Activated T-cell treated with anti-CD3 and anti-CD28 coated beads, Interleukin-2, amount 50 U/mL, for 1 hour (primary cell): Measurements from ENCODE around the gene CARD19.

ENCODE experiments used
- DNase-seq: peaks from one replicate; pipeline ENCODE4 v3.0.0-alpha.2; 2020

Gene CARD19, protein sequence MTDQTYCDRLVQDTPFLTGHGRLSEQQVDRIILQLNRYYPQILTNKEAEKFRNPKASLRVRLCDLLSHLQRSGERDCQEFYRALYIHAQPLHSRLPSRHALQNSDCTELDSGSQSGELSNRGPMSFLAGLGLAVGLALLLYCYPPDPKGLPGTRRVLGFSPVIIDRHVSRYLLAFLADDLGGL

DNA sequence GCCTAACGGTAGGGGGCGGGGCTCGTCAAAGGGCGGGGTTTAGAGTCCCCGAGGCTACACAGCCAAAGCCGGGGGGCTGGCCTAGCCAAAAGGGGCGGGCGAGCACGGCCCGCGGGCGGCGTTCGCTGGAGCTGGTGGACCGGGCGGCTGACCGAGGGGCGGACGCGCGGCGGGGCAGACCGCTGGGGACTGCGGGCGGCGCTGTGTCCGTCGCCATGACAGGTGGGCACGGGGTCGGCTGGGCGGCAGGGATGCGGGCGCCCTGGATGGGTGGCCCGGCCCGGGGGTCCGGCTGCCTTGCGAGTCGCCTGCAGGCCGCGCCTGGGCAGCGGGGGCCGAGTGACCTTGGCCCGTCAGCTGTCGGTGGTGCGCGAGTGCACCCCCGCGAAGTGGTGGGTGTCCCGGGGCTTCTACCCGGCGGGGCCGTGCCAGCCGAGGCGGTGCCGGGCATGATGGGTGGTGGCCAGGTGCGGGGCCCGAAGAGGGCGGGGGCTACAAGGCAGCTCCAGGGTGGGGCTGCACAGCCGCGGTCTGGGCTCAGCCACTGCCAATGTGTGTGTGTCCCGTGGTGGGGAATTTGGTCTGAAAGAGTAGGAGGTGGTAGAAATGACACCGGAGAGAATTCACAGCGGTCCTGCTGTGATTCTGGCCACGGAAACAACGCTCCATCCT lies at the start of gene CARD19:
CARD19 (plus strand) TSS at position 87 of the 672 bp plus-strand sequence; CDS start at position 216, 129 bp downstream.
- no peak for DNase-seq

DNA sequence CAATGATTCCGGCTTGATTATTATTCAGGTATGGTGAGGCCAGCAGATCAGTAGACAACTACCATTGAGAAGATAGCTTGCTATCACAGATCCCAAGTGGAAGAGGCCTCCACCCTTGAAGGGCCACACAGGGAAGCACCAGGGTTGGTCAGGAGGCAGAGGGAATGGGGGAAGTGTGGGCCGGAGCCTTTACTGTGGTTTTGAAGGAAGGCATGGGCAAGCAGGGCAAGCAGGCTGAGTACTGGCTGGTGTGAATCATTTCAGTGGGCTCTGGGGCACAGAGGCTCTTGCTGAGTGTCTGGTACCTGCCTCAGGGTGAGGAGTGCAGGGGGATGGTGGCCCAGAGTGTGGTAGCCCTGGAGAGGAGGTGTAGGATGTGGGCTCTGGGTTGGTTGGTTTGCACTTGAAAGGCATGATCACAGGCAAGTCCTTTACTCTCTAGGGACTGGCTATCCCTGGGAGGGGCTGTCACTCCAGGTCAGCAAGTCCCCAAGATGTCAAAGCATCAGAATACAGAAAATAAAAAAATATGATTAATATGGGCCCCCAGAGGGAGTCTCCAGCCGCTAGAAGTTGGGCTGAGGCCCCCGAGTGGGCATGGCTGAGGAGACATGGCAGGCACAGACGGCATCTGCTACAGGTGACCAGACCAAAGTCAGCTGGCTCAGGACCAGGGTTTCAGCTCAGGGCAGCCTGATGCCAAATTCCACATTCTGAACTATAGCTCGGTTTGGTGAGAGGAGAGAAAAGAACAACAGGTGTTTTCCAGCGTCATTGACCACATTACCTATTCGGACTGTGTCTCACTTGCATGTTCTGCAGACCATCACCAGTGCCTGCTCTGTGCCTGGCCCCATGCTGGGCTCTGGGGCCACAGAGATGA lies 47.2 kb upstream of the CARD19 start:
- DNase-seq: no peak

DNA sequence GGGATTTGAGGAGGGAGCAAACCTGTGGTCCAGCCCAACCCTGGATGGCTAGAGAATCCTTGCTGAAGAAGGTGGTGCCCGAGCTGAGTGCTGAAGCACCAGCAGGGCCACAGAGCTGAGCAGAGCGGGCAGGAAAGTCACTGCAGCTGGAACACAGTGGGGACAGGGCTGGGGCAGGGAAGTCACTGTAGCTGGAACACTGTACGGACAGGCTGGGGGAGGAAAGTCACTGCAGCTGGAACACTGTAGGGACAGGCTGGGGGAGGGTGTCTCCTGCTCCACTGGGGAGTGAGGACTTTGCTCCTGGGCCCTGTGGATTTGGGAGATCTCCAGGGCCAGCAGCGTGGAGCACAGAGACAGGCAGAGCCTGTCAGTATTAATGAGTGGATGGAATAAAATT lies 46.5 kb upstream of the CARD19 start:
- DNase-seq: no peak

DNA sequence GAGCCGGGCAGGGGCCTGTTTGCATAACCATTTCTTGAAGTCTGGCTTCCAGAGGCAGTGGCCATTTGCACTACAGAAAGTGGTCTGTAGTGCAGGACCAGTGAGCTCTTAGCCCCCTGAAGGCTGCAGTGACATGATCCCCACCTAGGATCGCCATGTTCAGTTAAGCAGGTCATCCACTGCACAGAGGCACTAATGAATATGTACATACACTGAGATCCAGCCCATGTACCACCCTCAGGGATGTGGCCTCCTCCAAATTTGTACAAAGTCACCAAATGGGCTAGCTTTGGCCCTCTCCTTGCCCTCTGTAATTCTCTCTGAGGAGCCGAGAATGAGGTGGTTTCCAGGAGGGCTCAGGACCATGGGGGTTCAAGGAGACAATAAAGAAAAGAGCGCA lies 45.8 kb upstream of the CARD19 start:
- DNase-seq: no peak

DNA sequence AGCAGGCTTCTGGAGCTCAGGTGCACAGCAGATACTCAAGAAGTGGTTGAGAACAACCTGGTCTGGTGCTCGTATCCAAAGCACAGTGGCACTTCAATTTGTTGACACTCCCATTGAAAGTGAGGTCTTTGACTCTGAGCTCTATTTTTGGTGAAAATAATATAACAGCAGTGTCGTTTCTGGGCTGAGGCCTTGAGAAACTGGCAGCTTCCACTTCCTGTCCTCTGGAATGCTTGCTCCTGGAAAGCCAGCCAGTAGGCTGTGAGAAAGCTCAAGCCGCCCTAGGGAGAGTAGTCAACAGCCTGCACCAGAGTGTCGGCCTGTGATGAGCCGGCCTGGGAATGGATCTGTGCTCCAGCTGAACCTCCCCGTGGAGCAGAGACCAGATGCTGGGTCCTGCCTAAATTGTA lies 44.3 kb upstream of the CARD19 start:
- DNase-seq: no peak

DNA sequence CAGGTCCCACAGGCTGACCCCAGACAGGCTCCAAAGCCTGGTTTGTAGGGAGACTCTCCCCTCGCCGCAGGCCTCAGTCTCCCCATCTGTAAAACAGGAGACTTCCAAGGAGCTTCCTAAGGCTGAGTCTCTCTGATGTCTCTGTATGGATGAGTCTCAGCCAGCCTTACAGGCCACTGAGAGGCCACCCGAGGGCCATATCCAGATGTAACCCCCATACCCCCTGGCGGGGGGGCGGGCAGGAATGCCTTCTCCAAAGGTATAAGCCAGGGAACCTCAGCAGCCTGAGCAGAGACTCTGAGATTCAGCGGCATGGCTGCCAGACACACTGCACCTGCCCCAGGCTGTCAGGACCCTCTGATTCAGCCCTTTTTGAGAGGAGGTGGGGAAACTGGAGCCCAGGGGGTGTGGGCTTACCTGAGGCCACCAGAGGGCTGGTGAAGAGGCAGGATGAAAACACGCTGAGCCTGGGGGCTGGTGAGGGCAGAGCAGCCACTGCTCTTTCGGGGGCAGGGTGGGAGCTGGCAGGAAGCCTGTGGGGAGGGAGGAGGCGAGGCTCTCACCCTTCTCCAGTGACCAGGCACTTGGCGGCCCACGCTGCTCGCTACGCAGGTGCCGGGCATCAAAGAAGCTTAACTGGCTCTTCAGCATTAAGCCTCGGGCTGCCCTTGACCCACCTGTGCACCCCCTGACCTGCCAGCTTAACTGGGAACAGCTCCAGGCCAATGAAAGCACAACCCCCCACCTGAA lies 43.1 kb upstream of the CARD19 start:
- DNase-seq: no peak

DNA sequence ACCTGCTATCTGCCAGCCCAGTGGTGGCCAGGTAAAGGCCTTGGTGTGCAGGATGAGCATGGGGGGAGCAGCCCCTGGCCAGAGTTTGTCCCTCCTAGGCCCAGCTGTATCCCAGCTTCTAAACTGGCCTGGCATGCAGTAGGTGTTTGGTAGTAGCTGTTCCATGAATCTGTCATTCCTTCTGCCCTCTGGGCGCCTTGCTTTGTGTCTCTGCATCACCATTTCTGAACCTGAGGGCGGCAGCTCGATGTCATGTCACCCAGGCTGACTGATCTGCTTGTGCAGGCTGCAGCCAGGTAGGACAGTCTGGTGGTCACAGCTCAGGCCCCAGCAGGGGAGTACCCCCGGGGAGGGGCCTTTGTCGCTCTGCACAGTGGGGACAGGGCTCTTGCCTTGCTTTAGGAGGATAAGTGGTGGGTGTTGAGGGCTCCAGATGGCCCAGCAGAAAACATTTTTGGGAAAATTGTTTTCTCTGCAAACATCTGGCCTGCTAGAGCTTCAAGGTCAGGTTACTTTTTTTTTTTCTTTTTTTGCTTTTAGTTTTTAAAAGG lies 42.2 kb upstream of the CARD19 start:
- no peak for DNase-seq

DNA sequence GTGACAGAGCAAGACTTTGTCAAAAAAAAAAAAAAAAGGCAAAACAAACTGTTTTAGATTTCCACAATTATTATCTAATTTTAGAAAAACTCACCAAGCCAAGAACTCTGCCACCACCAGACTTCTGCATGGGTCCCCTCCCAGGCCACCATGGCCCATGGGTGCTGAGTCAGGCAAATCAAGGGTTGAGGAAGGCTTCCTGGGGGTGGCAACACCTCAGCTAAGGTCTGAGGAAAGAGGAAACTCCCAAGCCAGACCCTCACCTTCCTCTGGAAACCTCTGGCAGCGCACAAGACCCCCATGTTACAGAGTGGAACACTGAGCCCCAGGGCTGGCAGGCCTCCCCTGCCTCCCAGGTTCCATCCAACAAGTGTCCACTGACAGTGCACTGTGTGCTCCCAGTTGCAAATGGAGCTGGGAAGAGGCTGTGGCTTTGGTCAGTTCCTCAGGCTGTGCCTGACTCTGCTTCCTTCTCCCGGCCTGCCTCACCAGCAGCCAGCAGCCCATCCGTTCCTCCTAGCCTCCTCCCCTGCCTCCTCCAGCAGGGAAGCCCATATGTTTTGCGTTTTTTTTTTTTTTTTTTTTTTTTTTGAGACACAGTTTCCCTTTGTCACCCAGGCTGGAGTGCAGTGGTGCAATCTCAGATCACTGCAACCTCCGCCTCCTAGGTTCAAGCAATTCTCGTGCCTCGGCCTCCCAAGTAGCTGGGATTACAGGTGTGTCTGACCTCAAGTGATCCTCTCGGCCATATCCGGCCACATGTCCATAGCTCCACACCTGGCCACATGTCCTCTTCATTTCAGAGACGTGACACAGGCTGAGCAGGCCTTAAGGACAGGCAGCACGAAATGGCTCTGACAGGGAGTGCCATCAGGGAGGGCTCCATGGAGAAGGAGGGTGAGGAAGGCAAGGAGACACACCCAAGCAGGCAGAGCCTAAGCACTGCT lies 41.0 kb upstream of the CARD19 start:
- DNase-seq: no peak

DNA sequence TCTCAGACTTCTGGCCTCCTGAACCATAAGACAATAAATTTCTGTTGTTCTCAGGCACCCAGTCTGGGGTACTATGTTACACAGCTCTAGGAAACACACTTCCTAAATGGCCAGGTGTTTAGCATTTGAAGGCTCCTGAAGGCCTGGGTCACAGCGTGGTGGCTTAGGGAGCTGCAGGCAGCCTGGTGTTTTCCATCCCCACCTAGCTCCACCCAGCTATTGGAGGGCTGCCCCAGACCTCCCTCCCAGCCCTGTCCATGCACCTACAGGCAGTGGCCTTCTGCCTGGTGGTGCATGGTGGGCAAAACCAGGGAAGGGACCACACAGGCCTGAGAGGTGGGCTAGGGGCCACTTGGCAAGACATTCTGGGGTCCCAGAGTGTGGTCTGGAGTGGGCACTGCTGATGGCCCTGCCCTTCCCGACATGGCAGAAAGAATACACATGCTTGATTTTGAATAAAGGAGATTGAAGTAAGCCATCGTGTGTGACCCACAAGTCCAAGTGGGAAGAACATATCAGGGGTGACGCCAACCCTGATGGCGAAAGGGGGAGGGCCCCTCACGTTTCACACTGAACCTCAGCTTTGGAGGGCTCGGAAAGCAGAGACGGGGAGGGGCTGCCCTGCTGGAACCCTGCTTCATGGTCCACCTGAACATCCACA lies 38.8 kb upstream of the CARD19 start:
- no peak for DNase-seq

DNA sequence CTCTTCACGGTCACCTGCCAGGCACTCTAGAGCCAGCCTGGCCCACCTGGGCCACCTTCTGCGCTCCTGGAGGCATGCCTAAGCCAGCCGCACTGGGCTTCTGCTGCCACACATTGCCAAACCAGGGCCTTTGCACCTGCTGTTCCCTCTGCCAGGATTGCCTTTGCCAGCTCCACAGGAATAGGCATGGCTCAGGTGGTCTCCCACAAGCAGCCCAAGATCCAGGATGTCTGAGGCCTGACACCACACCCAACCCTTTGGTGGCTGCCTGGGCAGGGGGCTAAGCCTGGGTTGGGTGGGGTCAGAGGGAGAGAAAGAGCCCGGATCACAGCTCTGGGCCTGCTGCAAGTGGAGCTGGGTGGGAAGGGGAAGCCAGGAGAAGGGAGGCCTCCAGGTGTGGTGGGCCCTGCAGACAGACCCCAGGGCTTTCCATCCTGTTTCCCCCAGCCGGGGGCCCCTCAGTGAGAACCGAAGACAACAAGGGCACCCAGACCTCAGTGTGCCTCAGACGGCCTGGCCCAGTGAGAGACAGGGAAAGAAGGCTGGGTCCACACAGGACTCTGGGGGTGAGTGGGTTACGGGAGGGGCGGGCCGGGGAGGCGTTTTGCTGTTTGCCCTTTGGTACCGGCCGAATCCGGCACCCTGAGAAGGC lies 38.2 kb upstream of the CARD19 start:
- DNase-seq: no peak

DNA sequence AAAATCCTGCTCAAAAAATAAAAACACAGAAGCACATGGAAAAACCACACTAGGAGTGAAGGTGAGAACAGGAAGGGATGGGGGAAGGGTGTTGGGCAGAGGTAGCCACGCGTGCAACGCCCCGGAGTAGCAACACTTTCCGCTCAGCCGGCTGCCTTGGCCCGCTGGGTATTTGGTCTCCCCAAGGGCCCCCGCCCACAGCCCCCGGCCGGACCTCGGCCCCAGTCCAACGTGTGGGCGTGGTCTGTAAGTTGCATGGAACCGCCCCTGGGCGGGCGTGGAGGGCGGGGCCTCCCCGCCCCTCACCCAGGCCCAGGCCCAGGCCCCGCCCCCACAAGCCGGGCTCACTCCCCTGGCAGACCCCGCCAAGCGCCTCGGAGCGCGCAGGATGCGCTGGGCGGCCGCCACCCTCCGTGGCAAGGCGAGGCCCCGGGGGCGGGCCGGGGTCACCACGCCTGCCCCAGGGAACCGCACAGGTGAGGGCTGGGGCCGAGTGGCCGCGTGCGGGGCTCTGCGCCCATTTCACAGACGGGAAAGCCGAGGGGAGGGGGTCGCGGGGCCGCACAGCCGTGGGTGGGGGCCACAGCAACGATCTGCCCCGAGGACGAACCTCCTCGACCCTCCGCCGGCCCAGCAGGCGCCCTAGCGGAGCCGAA lies 37.5 kb upstream of the CARD19 start, which contains the start of gene SUSD3:
SUSD3 (plus strand) TSS at position 347 of the 656 bp plus-strand sequence; CDS start at position 389, 42 bp downstream.
- DNase-seq: peak; percentile 78

DNA sequence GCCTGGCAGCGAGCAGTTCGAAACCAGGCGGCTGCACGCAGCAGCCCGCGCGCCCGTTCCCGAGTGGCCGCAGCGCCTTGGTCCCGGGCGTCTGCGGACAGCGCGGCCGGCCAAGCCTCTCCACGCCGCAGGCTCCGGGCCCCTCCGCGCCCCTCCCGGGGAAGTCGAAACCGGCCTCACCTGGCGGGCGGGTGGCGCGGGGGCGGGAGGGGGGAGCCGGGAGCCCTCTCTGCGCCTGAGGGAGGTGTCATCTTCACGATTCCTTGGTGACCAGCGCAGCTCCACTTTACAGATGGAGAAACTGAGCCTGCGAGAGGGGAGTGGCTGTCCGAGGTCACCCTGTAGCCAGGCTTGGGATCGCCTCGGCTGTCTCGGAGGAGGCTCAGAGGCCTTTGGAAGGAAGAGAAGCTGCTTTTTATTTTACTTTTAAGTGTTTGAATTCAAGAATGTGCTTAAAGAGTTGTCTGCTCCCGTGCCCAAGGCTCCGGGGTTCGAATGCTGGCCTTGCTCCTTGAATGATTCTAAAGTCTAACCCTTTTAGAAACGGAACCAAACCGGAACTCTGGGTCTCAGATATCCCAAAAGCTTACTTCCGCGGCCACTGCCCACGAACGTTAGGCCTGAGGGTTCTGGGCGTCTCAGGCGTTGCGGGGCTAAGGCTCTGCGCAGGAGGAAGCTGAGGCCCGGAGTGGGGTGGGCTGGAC lies 36.9 kb upstream of the CARD19 start:
- peak; percentile 56 for DNase-seq

DNA sequence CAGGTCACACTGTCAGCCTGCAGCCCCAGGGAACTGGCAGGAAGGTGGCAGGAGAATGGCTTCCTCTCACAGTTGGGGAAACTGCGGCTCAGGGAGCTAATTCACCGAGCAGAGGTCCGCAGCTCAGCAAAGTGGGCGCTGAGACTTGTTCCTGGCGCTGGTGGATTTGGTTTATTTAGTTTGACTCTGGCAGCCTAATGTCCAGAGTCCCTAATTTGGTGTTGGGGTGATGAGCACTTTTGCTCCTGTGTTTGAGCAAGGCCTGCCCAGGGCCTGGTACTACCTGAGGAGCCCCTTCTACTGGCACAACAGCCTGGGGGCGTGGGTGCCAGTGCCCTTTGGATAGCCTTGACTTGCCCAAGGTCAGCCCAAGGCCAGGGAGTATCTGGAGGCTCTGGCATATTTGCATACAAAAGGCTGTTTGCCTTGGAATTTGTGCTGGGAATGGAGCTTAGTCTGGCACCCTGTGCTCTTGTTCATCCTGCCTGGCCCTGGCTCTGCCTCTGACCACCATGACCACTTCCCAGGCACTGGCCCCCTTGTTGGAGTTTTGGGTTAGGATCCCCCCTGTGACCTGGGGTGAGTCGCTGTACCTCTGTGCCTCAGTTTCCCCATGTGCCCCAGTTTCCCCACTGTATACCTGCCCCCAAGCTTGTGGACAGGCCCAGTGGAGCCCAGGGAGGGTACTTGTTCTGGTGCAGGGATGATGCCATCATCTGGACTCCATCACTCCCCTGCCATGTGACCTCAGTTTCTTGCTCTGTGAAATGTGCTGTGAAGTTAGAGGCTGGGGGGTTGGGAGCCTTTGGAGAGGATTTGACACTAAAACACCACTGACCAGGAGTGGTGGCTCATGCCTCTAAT lies 36.1 kb upstream of the CARD19 start:
- no peak for DNase-seq

DNA sequence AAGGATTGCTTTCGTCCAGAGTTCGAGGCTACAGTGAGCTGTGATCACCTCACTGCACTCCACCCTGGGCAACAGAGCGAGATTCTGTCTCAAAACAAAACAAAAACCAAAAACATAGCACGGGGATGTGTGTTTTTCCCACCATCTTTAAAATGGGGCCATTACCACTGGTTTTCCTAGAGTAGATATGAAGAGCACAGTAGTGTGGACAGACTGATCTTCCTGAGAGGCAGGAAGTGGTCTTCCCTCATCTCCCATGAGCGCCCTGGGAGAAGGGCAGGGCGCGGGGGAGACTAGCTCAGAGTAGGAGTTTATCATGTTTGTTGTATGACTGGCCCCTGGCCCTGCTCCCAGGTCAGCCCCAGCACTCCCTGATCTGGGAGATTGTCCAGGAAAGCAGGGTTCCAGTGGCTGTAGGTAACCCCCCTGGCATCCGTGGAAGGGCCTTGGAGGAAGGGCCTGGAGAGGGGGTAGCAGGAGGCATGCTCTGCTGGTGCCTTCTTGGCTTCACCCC lies 35.2 kb upstream of the CARD19 start:
- DNase-seq: no peak

DNA sequence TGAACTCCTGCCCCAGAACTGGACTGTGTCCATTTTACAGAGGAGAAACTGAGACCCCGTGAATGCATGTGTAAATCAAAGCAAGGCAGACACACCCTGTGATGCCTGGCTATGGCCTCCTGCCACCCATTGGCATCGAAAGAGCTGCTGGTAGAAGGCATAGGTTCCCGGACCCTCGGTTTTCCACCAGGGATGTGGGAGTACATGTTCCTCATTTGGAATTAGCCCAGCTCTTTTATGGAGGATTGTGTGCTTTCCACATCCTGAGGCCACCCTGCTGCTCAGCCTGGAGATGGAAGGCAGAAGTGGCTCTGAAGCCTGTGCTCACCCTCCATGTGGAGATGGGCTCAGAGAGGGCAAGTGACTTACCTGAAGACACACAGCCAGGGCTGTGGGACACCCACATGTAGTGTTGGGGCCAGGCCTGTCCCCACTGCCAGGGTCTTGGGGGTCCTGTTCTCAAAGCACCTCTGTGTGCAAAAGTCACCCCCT lies 34.7 kb upstream of the CARD19 start:
- no peak for DNase-seq

DNA sequence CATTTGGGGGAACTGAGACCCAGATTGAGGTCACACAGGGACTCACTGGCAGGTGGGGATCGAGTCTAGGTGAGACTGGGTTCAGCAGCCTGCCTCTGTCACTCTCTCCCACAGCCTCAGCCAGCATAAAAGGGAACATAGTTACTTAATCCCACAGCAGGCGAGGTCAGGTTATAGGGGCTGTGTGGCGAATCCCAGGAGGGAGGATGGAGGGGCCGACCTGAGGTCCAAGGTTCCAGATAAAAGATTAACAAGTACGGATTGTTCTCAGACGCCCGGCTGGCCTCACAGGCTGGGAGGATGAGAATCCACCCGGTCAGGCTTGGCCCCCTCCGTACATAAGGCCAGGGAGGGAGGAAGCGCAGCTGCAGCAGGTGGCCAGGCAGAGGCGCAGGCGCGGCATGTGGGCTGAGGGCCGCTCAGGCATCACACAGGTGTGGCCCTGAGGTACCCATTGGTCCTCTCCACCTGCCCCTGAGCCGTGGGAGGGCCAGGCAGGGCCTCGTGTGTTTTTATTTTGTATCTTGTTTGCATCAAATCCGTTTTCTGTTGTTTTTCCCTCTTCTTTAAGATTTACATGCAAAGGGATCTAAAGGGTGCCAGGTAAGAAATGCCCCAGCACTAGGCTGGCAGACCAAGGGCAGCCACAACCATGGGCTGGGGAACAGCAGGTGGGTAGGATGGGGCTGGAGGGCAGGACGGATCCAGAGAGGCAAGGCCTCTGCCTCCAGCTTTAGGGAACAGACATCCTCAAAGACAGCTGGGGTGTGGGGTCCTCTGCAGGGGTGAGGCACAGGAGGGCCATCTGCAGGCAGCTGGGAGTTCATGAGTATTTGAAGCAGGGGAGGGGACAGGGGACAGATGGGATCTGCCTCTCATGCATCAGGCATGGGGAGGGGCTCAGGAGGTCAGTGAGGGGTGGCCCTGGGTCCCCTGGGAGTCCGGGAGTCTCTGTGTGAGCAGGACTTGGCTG lies 33.9 kb upstream of the CARD19 start:
- no peak for DNase-seq
